Breast epithelium (tissue), 4 donors: ENCODE data around the gene ANXA2. TPM values are rescaled to one million over a fixed set of nuclear protein-coding genes. Genes with fewer than 3 reads are reported as not detected.

Experiments used
- DNase-seq, 2 donors: peaks; one replicate each; pipeline ENCODE4 v3.0.0-alpha.2; 2019; ENCODE audit warnings: low spot score in 2 of 2
- H3K27ac ChIP-seq, 2 donors: fragments of 200-600 bp; sonication (generic) in 1 of 2; one replicate each; pipeline ENCODE4 v1.5.1; 2016 to 2019; ENCODE audit warnings: mild to moderate bottlenecking in 1 of 2
- H3K27me3 ChIP-seq, 2 donors: fragments of 200-600 bp; sonication (generic) in 1 of 2; one replicate each; pipeline versions ENCODE4 v1.5.1 to v1.6.0; 2017 to 2019; ENCODE audit warnings: control low read depth in 1 of 2, mild to moderate bottlenecking in 1 of 2
- H3K36me3 ChIP-seq: fragments of 200-600 bp; one replicate; pipeline ENCODE4 v1.5.1; 2019
- H3K4me1 ChIP-seq, 2 donors: fragments of 200-600 bp; sonication (generic); one replicate each; pipeline ENCODE4 v1.5.1; 2016 to 2019; ENCODE audit warnings: control low read depth in 1 of 2
- H3K4me3 ChIP-seq, 3 donors: fragments of 200-600 bp; sonication (generic); 1 replicate in 2 of 3; 2 replicates in 1 of 3; pipeline ENCODE4 v1.5.1; 2016 to 2019; ENCODE audit warnings: mild to moderate bottlenecking in 3 of 3, moderate library complexity in 2 of 3
- H3K9me3 ChIP-seq, 2 donors: fragments of 200-600 bp; sonication (generic) in 1 of 2; one replicate each; pipeline ENCODE4 v1.5.1; 2016 to 2019; ENCODE audit warnings: control low read depth in 1 of 2
- POLR2A ChIP-seq: fragments of 450-650 bp; IDR thresholded peaks from one replicate; pipeline ENCODE4 v1.6.1; 2016; ENCODE audit warnings: antibody characterized with exemption, mild to moderate bottlenecking, moderate library complexity
- POLR2AphosphoS5 ChIP-seq, 3 donors: sonication (generic); formaldehyde crosslinking; IDR thresholded peaks; one replicate each; pipeline ENCODE4 v1.6.1; 2017; ENCODE audit warnings: antibody characterized with exemption in 3 of 3
- intact Hi-C: fragments of 100-400 bp; cut with DNase I; formaldehyde crosslinking; loops from one replicate; pipeline ENCODE4 v1.15.1; 2023; ENCODE audit warnings: low total_unique reads
- total RNA-seq, 3 donors: library from RNA; depleted of rRNA; stranded (reverse); fragments of >200 nt; gene quantifications; one replicate each; pipeline ENCODE4 v1.1.0, GENCODE V29; 2016
- TF ChIP-seq, protein P1 (sequence below), 3 donors: fragments of 450-650 bp; IDR thresholded peaks; one replicate each; pipeline ENCODE4 v1.5.1; 2016 to 2017; ENCODE audit warnings: antibody characterized with exemption in 3 of 3, mild to moderate bottlenecking in 3 of 3, moderate library complexity in 3 of 3

The ANXA2 gene
- total RNA-seq, 3 donors from 2014 or later, result 875 to 1,598 (median 923) TPM

DNA sequence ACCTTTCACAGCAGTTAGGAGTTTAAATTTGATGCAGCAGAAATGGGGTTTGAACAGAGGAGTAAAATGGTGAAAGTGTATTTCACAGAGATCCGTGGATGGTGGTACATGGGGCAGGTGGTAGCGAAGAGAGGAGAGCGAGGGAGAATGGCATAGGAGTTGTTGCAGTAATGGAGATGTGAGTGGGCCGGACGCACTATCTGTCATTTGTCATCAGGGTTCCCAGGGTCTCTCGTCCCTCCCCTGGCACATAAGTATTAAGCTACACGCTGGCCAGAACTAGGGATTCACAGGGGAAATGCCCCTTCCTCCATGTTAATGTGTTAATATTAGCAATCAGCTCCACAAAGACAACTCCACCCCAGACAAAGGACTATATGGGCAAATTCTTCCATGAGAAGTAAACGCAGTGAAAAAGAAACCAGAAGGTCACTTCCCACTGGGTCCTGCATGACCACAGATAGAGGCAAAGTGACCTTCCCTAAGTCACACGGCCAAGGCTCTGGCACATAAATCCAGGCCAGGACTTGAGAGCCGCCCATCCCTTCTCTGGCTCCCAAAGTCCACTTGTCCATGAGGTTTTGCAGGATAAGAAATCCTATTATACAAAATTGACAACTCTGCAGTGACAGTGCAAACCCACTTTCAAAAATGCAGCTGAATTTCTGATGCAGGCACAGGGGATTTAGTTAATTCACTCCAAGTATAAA, 42.5 kb downstream of the ANXA2 start:
- H3K27ac ChIP-seq, result no peak overlapping the region
- H3K36me3 ChIP-seq, result peaks cover 41% of the 10 kb centered on the region
- intact Hi-C loops, result loop anchor here (10.0 kb wide), 1 partner anchor 99 kb away; no protein-coding TSS in a partner anchor

GRCh38 chr15:60353245-60353920, 44.4 kb downstream of the ANXA2 start:
- Histone ChIP-seq H3K27me3 (no peaks in the 10 kb centered on the region), H3K4me3 (no peak overlapping the region), H3K9me3 (no peaks in the 10 kb centered on the region), H3K27ac (no peak overlapping the region), H3K36me3 (peaks cover 48% of the 10 kb centered on the region), H3K4me1 (no peaks in the 10 kb centered on the region)
- DNase-seq, result no peak
- intact Hi-C loops, result loop anchor here (10.0 kb wide), 1 partner anchor 101 kb away; no protein-coding TSS in a partner anchor
- TF ChIP-seq, protein P1, sequence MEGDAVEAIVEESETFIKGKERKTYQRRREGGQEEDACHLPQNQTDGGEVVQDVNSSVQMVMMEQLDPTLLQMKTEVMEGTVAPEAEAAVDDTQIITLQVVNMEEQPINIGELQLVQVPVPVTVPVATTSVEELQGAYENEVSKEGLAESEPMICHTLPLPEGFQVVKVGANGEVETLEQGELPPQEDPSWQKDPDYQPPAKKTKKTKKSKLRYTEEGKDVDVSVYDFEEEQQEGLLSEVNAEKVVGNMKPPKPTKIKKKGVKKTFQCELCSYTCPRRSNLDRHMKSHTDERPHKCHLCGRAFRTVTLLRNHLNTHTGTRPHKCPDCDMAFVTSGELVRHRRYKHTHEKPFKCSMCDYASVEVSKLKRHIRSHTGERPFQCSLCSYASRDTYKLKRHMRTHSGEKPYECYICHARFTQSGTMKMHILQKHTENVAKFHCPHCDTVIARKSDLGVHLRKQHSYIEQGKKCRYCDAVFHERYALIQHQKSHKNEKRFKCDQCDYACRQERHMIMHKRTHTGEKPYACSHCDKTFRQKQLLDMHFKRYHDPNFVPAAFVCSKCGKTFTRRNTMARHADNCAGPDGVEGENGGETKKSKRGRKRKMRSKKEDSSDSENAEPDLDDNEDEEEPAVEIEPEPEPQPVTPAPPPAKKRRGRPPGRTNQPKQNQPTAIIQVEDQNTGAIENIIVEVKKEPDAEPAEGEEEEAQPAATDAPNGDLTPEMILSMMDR (IDR thresholded peaks at IDR 0.05), result no peak
- TF ChIP-seq POLR2AphosphoS5 (IDR thresholded peaks at IDR 0.05) (no peak), POLR2A (no peak)

More for the DNA sequence above, 42.5 kb downstream of the ANXA2 start:
- no peak for DNase-seq
- Histone ChIP-seq H3K4me1 (no peaks in the 10 kb centered on the region), H3K4me3 (no peak overlapping the region), H3K9me3 (no peaks in the 10 kb centered on the region), H3K27me3 (no peaks in the 10 kb centered on the region)
- no peak for TF ChIP-seq POLR2AphosphoS5 (IDR thresholded peaks at IDR 0.05)
- TF ChIP-seq POLR2A, result no peak
- TF ChIP-seq, protein P1 (IDR thresholded peaks at IDR 0.05), result no peak

DNA sequence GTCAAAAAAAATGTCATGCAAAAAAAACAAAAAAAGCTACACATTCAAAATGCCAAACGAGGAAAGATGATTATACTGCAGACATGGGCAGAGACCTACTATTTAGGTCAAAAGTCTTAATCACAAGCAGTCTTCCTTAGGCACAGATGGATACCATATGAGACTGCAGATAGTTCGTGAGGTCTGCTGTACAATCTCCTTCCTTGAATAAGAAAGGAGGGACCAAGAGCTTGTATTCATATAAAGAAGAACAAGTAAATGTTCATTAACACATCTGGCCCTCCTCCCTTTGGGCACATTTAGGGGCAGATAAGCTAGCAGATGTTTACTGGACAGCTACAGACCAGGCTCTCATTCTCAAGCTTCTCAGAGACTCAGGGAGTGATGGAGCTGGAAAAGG, 45.3 kb downstream of the ANXA2 start:
- Histone ChIP-seq H3K36me3 (peaks cover 54% of the 10 kb centered on the region), H3K27ac (no peak overlapping the region), H3K9me3 (no peaks in the 10 kb centered on the region), H3K4me1 (no peaks in the 10 kb centered on the region), H3K27me3 (no peaks in the 10 kb centered on the region), H3K4me3 (no peak overlapping the region)
- DNase-seq, result no peak
- TF ChIP-seq POLR2A, result no peak
- TF ChIP-seq POLR2AphosphoS5 (IDR thresholded peaks at IDR 0.05), result no peak
- TF ChIP-seq, protein P1 (IDR thresholded peaks at IDR 0.05), result no peak
- intact Hi-C loops, result loop anchor here (10.0 kb wide), 1 partner anchor 102 kb away; no protein-coding TSS in a partner anchor

- TF ChIP-seq POLR2AphosphoS5 (IDR thresholded peaks at IDR 0.05), result no peak
- TF ChIP-seq, protein P1 (IDR thresholded peaks at IDR 0.05), result no peak
- no peak for TF ChIP-seq POLR2A
- H3K27ac ChIP-seq, result no peak overlapping the region
- intact Hi-C loops, result loop anchor here (10.0 kb wide), 1 partner anchor 104 kb away; no protein-coding TSS in a partner anchor
These were observed 46.7 kb downstream of the ANXA2 start for GRCh38 chr15:60351066-60351465.

GRCh38 chr15:60350108-60350507, 47.7 kb downstream of the ANXA2 start:
- Histone ChIP-seq H3K4me1 (no peaks in the 10 kb centered on the region), H3K36me3 (peaks cover 47% of the 10 kb centered on the region), H3K4me3 (no peak overlapping the region), H3K9me3 (no peaks in the 10 kb centered on the region), H3K27ac (no peak overlapping the region), H3K27me3 (no peaks in the 10 kb centered on the region)
- DNase-seq, result no peak
- intact Hi-C loops, result loop anchor here (10.0 kb wide), 1 partner anchor 105 kb away; no protein-coding TSS in a partner anchor
- TF ChIP-seq POLR2A, result no peak
- TF ChIP-seq, protein P1 (IDR thresholded peaks at IDR 0.05), result no peak
- TF ChIP-seq POLR2AphosphoS5 (IDR thresholded peaks at IDR 0.05), result no peak

More at GRCh38 chr15:60351066-60351465, 46.7 kb downstream of the ANXA2 start:
- H3K4me1 ChIP-seq, result no peaks in the 10 kb centered on the region
- H3K4me3 ChIP-seq, result no peak overlapping the region
- no peak for DNase-seq
- H3K9me3 ChIP-seq, result no peaks in the 10 kb centered on the region
- H3K27me3 ChIP-seq, result no peaks in the 10 kb centered on the region
- peaks cover 55% of the 10 kb centered on the region for H3K36me3 ChIP-seq
